Activated naive CD8-positive, alpha-beta T cell treated with anti-CD3 and anti-CD28 coated beads, Interleukin-2, amount 10 ng/mL, durations not matched to agents 7 days and 5 days (primary cell): Measurements from ENCODE around the gene ACSM3. TPM values are rescaled to one million over a fixed set of nuclear protein-coding genes. Genes with fewer than 3 reads are reported as not detected.

Experiments used
- ATAC-seq: fragments of 150-1000 bp; cut with Tn5 transposase; one replicate; pipeline ENCODE4 v1.10.0; 2021; ENCODE audit warnings: low read depth, moderate library complexity
- POLR2A ChIA-PET: fragments of 350-600 bp; sonication (Branson Sonifier 250); formaldehyde crosslinking; loops from one replicate; lab custom pipeline; 2021; ENCODE audit warnings: antibody characterized with exemption; lab: Charles Lee
- DNase-seq: peaks from one replicate; pipeline ENCODE4 v3.0.0; 2021
- H3K27ac Mint-ChIP-seq: one replicate; pipeline ENCODE4 v1.8.0; 2022; ENCODE audit warnings: mild to moderate bottlenecking, mixed read lengths
- H3K27me3 Mint-ChIP-seq: one replicate; pipeline ENCODE4 v1.8.0; 2022; ENCODE audit warnings: mild to moderate bottlenecking, moderate library complexity, mixed read lengths
- H3K36me3 Mint-ChIP-seq: one replicate; pipeline ENCODE4 v1.8.0; 2021; ENCODE audit warnings: mild to moderate bottlenecking, mixed read lengths
- H3K4me1 Mint-ChIP-seq: one replicate; pipeline ENCODE4 v1.8.0; 2021; ENCODE audit warnings: mixed read lengths
- H3K4me3 Mint-ChIP-seq: one replicate; pipeline ENCODE4 v1.8.0; 2022; ENCODE audit warnings: mild to moderate bottlenecking, moderate library complexity, mixed read lengths
- H3K9me3 Mint-ChIP-seq: one replicate; pipeline ENCODE4 v1.8.0; 2021; ENCODE audit warnings: mixed read lengths
- total RNA-seq, 2 experiments: library from RNA; stranded (reverse); gene quantifications; one replicate each; pipeline ENCODE4 v1.2.3, GENCODE V29; 2021

ACSM3 gene
- total RNA-seq, 2 experiments from 2014 or later: 9.0 to 9.7 TPM

DNA sequence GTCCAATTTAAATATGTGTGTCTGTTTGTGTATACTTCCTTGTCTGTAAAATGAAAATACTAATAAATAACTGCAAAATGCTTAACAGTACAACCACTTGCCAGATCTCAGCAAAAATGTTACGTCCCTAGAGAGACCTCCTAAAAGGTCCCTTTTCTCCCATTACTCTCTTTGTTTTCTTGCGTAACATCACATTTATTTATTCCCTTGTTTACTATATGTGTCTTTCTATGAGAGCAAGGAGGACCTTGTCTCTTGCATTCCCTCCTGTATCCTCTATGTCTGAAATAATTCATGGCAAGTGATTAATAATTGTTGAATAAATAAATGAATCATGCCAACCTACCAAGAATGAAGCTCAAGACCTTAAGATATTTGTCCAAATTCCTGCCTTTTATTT lies 1.9 kb downstream of the ACSM3 start:
- H3K4me3 Mint-ChIP-seq: no peak overlapping the region

DNA sequence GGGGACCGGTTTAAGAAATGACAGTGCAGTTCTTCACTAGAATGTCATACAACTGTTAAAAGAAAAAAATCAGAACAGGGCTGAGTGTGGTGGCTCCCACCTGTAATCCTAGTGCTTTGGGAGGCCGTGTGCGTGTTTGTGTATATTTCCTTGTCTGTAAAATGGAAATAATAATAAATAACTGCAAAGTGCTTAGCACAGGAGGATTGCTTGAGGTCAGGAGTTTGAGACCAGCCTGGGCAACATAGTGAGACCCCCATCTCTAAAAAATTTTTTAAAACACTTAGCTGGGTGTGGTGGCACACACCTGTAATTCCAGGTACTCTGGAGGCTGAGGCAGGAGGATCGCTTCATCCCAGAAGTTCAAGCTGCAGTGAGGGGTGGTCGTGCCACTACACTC lies 2.5 kb downstream of the ACSM3 start:
- DNase-seq (no peak), ATAC-seq (no peak)
- Mint-ChIP-seq H3K4me1 (peaks cover 15% of the 10 kb centered on the region), H3K27me3 (no peaks in the 10 kb centered on the region), H3K27ac (no peak overlapping the region), H3K4me3 (no peak overlapping the region), H3K9me3 (peaks cover 2% of the 10 kb centered on the region), H3K36me3 (peaks cover 7% of the 10 kb centered on the region)
- POLR2A ChIA-PET: no interaction called here

More for the DNA sequence above, 1.9 kb downstream of the ACSM3 start:
- POLR2A ChIA-PET: interaction anchor here (1.1 kb wide), 1 partner anchor 24 kb away, joined by 5 read pairs; the partner anchor contains the start of gene THUMPD1
- Mint-ChIP-seq H3K9me3 (peaks cover 2% of the 10 kb centered on the region), H3K4me1 (peaks cover 15% of the 10 kb centered on the region), H3K27ac (no peak overlapping the region), H3K36me3 (peaks cover 9% of the 10 kb centered on the region), H3K27me3 (no peaks in the 10 kb centered on the region)
- no peak for DNase-seq
- ATAC-seq: no peak

DNA sequence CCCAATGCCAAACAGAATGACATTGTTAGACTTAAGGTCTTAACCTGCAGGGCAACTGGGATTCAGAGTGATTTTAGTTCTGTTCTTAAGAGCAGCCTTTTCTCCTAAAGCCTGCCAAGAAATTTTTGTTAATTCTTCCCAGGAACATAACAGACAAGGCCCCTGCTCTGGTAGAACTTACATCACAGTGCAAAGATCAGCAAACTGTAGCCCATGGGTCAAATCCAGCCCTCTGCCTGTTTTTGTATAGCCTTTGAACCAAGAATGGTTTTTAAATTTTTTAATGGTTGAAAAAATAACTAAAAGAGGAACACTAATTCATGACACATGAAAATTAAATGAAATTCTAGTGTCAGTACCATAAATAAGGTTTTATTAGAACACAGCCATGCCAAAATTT lies 3.8 kb downstream of the ACSM3 start:
- H3K36me3 Mint-ChIP-seq: peaks cover 1% of the 10 kb centered on the region
- H3K4me1 Mint-ChIP-seq: peaks cover 13% of the 10 kb centered on the region
- ATAC-seq: no peak
- DNase-seq: no peak
- no peaks in the 10 kb centered on the region for H3K9me3 Mint-ChIP-seq
- no peaks in the 10 kb centered on the region for H3K27me3 Mint-ChIP-seq
- no peak overlapping the region for H3K27ac Mint-ChIP-seq
- POLR2A ChIA-PET: no interaction called here
- H3K4me3 Mint-ChIP-seq: no peak overlapping the region

DNA sequence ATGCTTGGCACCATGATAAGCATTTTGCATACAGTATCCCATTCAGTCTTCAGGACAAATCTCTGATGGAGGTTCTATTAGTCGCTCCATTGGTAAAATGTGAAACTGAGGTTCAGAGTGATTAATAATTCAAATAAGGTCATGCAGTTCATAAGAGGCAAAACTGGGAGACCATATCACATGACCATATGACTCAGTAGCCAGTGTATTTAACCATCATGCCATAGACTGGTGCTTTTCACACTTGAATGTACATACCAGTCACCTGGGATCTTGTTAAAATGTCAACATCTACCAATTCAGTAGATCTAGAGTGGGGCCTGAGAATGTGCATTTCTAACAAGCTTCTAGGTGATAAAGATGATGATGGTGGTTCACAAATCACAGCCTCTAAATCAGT lies 4.3 kb downstream of the ACSM3 start:
- POLR2A ChIA-PET: no interaction called here
- ATAC-seq: no peak

GRCh38 chr16:20768818-20769217 lies 5.0 kb downstream of the ACSM3 start:
- Mint-ChIP-seq H3K9me3 (no peaks in the 10 kb centered on the region), H3K27ac (no peak overlapping the region), H3K4me3 (no peak overlapping the region), H3K27me3 (no peaks in the 10 kb centered on the region), H3K4me1 (peaks cover 8% of the 10 kb centered on the region), H3K36me3 (no peaks in the 10 kb centered on the region)
- POLR2A ChIA-PET: no interaction called here
- DNase-seq (no peak), ATAC-seq (no peak)

More for the DNA sequence above, 4.3 kb downstream of the ACSM3 start:
- Mint-ChIP-seq H3K9me3 (no peaks in the 10 kb centered on the region), H3K4me1 (peaks cover 11% of the 10 kb centered on the region), H3K27me3 (no peaks in the 10 kb centered on the region), H3K27ac (no peak overlapping the region), H3K4me3 (no peak overlapping the region), H3K36me3 (no peaks in the 10 kb centered on the region)
- DNase-seq: no peak

DNA sequence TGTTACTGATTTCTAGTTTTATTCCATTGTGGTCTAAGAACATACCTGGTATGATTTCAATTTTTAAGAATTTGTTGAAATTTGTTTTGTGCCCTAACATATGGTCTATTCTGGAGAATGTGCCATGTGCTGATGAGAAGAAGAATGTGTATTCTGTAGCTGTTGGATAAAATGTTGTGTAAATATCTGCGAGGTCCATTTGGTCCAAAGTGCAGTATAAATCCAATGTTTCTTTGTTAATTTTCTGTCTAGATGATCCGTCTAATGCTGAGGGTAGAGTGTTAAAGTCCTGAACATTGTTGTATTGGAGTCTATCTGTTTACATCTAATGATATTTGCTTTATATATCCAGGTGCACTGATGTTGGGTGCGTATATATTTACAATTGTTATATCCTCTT lies 9.9 kb downstream of the ACSM3 start:
- no peaks in the 10 kb centered on the region for H3K36me3 Mint-ChIP-seq
- DNase-seq (no peak), ATAC-seq (no peak)
- H3K4me1 Mint-ChIP-seq: peaks cover 4% of the 10 kb centered on the region
- H3K4me3 Mint-ChIP-seq: no peak overlapping the region
- no peak overlapping the region for H3K27ac Mint-ChIP-seq
- no peaks in the 10 kb centered on the region for H3K27me3 Mint-ChIP-seq
- POLR2A ChIA-PET: interaction anchor here (0.9 kb wide), 1 partner anchor 101 kb away, joined by 3 read pairs; no protein-coding TSS in a partner anchor
- no peaks in the 10 kb centered on the region for H3K9me3 Mint-ChIP-seq

- ATAC-seq: peak; percentile 92
- Mint-ChIP-seq H3K36me3 (no peaks in the 10 kb centered on the region), H3K4me3 (no peak overlapping the region), H3K27me3 (no peaks in the 10 kb centered on the region), H3K9me3 (no peaks in the 10 kb centered on the region), H3K27ac (no peak overlapping the region), H3K4me1 (peaks cover 4% of the 10 kb centered on the region)
- DNase-seq: peak; percentile 67
- POLR2A ChIA-PET: no interaction called here
Observed at GRCh38 chr16:20774703-20775362, 11.0 kb downstream of the ACSM3 start.

GRCh38 chr16:20781697-20782096 lies 17.9 kb downstream of the ACSM3 start:
- POLR2A ChIA-PET: no interaction called here
- H3K4me3 Mint-ChIP-seq: no peak overlapping the region
- no peaks in the 10 kb centered on the region for H3K36me3 Mint-ChIP-seq
- no peaks in the 10 kb centered on the region for H3K9me3 Mint-ChIP-seq
- H3K27me3 Mint-ChIP-seq: no peaks in the 10 kb centered on the region
- no peaks in the 10 kb centered on the region for H3K4me1 Mint-ChIP-seq
- ATAC-seq (no peak), DNase-seq (no peak)
- H3K27ac Mint-ChIP-seq: no peak overlapping the region

DNA sequence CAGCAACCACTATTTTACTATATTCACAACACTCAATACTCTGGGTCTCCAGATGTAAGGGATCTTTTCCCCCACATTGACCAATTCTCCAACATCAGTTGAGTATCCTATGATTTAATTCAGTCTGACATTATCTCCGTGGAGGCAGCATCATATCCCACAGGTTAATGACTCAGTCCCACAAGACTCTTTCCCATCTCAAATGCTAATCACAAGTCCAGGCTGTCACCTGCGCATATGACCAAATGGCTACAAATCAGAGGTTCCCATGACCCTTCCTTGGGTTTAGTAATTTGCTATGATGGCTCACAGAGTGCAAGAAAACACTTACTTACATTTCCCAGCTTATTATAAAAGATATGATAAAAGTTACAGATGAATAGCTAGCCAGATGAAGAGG lies 18.7 kb downstream of the ACSM3 start:
- no peaks in the 10 kb centered on the region for H3K4me1 Mint-ChIP-seq
- no peaks in the 10 kb centered on the region for H3K27me3 Mint-ChIP-seq
- H3K27ac Mint-ChIP-seq: no peak overlapping the region
- no peaks in the 10 kb centered on the region for H3K36me3 Mint-ChIP-seq
- ATAC-seq (no peak), DNase-seq (no peak)
- POLR2A ChIA-PET: no interaction called here
- no peaks in the 10 kb centered on the region for H3K9me3 Mint-ChIP-seq
- H3K4me3 Mint-ChIP-seq: no peak overlapping the region

DNA sequence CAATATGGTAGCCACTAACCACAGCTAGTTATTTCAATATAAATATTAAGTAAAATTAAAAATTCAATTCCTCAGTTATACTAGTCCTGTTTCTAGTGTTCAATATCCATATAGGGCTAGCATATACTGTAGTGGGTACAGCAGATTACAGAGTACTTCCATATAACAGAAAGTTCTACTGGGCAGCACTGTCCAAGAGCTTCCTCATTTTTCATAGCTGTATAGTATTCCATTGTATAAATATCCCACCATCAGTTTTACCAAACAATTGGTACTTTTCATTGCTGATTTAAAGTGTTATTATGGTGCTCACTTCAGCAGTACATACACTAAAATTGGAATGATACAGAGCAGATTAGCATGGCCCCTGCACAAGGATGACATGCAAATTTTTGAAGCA lies 20.4 kb downstream of the ACSM3 start:
- no peaks in the 10 kb centered on the region for H3K4me1 Mint-ChIP-seq
- no peaks in the 10 kb centered on the region for H3K9me3 Mint-ChIP-seq
- POLR2A ChIA-PET: no interaction called here
- no peak overlapping the region for H3K4me3 Mint-ChIP-seq
- ATAC-seq: no peak
- DNase-seq: no peak
- no peak overlapping the region for H3K27ac Mint-ChIP-seq
- H3K36me3 Mint-ChIP-seq: no peaks in the 10 kb centered on the region
- H3K27me3 Mint-ChIP-seq: no peaks in the 10 kb centered on the region

DNA sequence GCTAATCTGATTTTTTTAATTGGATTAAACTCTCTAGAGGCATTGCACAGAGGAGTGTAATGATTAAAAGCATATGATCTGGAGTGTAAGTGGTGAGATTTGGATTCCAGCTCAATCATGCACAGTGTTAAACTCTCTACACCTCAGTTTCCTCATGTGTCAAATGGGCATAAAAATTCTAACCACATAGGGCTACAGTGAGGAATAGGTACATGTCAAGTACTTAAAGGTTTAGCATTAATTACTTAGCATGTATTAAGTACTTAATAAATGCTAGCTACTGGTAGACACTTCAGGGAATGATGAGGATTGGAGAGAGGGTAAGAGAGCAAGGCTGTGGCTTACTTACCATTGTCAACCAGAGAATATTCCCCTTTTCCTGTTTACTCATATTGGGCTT lies 25.3 kb downstream of the ACSM3 start:
- POLR2A ChIA-PET: interaction anchor here (0.6 kb wide), 1 partner anchor 9 kb away, joined by 3 read pairs; no protein-coding TSS in a partner anchor
- no peaks in the 10 kb centered on the region for H3K4me1 Mint-ChIP-seq

GRCh38 chr16:20791923-20792612 lies 28.3 kb downstream of the ACSM3 start:
- Mint-ChIP-seq H3K27ac (no peak overlapping the region), H3K27me3 (no peaks in the 10 kb centered on the region), H3K36me3 (peaks cover 3% of the 10 kb centered on the region), H3K4me1 (no peaks in the 10 kb centered on the region), H3K4me3 (no peak overlapping the region), H3K9me3 (no peaks in the 10 kb centered on the region)
- no peak for DNase-seq
- POLR2A ChIA-PET: no interaction called here
- ATAC-seq: no peak

More for the DNA sequence above, 25.3 kb downstream of the ACSM3 start:
- DNase-seq (no peak), ATAC-seq (no peak)
- H3K27me3 Mint-ChIP-seq: no peaks in the 10 kb centered on the region
- H3K36me3 Mint-ChIP-seq: no peaks in the 10 kb centered on the region
- H3K4me3 Mint-ChIP-seq: no peak overlapping the region
- H3K27ac Mint-ChIP-seq: no peak overlapping the region
- H3K9me3 Mint-ChIP-seq: no peaks in the 10 kb centered on the region

DNA sequence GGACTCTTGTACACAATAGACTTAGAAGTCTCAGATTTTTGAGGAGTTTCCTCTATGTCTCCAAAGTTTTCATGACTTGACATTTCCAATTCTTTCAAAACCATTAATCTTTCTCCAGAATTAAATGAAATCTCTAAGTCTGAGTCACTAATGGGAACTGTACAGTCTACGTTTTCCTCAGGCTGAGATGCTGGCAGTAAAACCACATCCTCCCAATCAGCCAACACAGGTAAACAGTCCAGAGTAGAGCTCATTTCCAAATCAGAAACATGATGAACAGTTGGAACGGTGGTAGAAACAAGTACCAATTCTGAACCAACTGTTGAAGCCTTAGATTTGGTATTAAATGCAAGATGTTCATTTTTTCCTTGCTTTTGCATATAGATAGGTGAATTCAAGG lies 34.5 kb downstream of the ACSM3 start:
- DNase-seq (no peak), ATAC-seq (no peak)
- peaks cover 13% of the 10 kb centered on the region for H3K36me3 Mint-ChIP-seq
- POLR2A ChIA-PET: no interaction called here
- H3K9me3 Mint-ChIP-seq: no peaks in the 10 kb centered on the region
- H3K27me3 Mint-ChIP-seq: no peaks in the 10 kb centered on the region
- H3K4me3 Mint-ChIP-seq: no peak overlapping the region
- no peak overlapping the region for H3K27ac Mint-ChIP-seq
- H3K4me1 Mint-ChIP-seq: peaks cover 13% of the 10 kb centered on the region

GRCh38 chr16:20799599-20799998 lies 35.8 kb downstream of the ACSM3 start:
- Mint-ChIP-seq H3K4me3 (no peak overlapping the region), H3K27me3 (no peaks in the 10 kb centered on the region), H3K9me3 (no peaks in the 10 kb centered on the region), H3K4me1 (peaks cover 13% of the 10 kb centered on the region), H3K36me3 (peaks cover 13% of the 10 kb centered on the region), H3K27ac (no peak overlapping the region)
- POLR2A ChIA-PET: no interaction called here
- ATAC-seq (no peak), DNase-seq (no peak)
